Left ventricle myocardium inferior (tissue), 1 donor: ENCODE results near the gene TSPAN9. TPM values are rescaled to one million over a fixed set of nuclear protein-coding genes. Genes with fewer than 3 reads are reported as not detected.

Experiments
- DNase-seq: peaks from one replicate; pipeline ENCODE4 v3.0.0-alpha.2; 2020
- H3K27ac ChIP-seq: fragments of 200-600 bp; replicated peaks from 2 replicates; pipeline ENCODE4 v1.8.0; 2021
- H3K27me3 ChIP-seq: fragments of 200-600 bp; 2 replicates; pipeline ENCODE4 v1.8.0; 2021; ENCODE audit warnings: low read depth
- H3K36me3 ChIP-seq: fragments of 200-600 bp; 2 replicates; pipeline ENCODE4 v1.8.0; 2021
- H3K4me1 ChIP-seq: fragments of 200-600 bp; 2 replicates; pipeline ENCODE4 v1.8.0; 2021
- H3K4me3 ChIP-seq: fragments of 200-600 bp; 2 replicates; pipeline ENCODE4 v1.8.0; 2021; ENCODE audit warnings: mild to moderate bottlenecking, moderate library complexity
- H3K9me3 ChIP-seq: fragments of 200-600 bp; replicated peaks from 2 replicates; pipeline ENCODE4 v1.8.0; 2021
- CTCF ChIP-seq: fragments of 200-600 bp; IDR thresholded peaks from 2 replicates; pipeline ENCODE4 v1.8.0; 2021; ENCODE audit warnings: antibody characterized with exemption, mild to moderate bottlenecking, borderline replicate concordance
- intact Hi-C: fragments of 100-400 bp; cut with micrococcal nuclease; formaldehyde crosslinking; loops from one replicate; pipeline ENCODE4 v1.11.0; 2022
- total RNA-seq: library from RNA; stranded (reverse); fragmentation: NEBNext Ultra II Directional; extraction: Animal tissue kit (Norgen Biotek cat#: 25700); gene quantifications from one replicate; pipeline ENCODE4 v1.2.1, GENCODE V29; 2021
- donor health status: DM: no; HTN: yes; CAD: no; lungs with severe emphysema.

Gene TSPAN9
- total RNA-seq, 1 donor from 2014 or later: 305 TPM

DNA sequence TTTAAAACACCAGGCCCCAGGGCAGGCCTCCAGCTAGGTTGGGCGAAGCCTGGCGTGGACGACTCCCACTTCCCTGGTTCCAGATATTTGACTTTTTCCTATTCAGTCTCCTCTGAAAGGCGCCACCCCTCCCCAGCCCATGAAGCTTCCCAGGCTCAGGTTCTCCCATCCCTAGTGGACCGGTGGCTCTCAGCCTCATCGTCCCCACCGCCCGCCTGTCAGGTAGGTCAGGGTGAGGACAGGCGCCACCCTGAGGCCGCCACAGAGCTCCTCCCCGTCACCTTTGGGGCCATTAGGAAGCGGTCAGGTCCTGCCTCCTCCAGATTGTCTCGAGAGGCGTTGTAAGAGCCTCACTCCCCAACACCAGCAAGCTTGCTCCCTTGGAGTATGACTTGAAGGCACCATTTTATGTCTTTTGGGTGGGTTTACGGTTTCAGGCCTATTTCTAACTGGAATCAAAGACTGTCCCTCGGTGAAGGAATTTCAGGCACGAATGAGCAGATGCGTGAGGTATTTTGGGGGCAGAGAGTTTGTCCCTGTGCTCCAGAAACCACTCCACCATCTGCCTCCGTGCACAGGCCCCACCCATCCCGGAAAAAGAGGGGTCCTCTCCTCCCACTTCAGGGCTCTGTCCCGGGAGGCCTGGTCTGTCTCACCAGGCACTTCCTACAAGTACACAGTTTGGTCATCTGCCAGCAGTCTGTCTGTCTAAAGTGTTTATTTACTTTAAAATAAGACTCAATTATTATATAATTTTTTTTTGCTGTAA is 55.6 kb downstream of the TSPAN9 start:
- Histone ChIP-seq H3K27ac (peak overlapping the region; percentile 87), H3K36me3 (peaks cover 6% of the 10 kb centered on the region), H3K4me1 (peaks cover 88% of the 10 kb centered on the region), H3K27me3 (no peaks in the 10 kb centered on the region), H3K4me3 (no peak overlapping the region), H3K9me3 (no peaks in the 10 kb centered on the region)
- no peak for TF ChIP-seq CTCF
- intact Hi-C loops: no loop called here
- peak; percentile 71 for DNase-seq

DNA sequence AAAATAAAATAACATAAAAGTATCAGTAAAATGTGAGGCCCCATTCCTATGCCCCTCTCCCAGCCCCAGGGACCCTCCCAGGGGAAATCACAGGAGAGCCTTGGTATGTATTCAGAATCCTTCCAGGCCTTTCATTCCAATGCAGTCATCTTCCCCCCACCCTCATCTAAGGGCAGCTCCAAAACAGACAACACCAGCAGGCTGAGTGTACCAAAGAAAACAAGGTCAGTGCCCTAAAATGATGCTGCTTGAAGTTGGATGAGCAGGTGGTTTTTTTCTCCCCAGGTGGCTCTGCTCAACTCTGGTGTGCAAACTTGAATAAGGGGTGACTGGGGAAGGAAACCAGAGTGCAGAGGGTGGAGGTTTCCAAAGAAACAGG is 56.2 kb downstream of the TSPAN9 start:
- intact Hi-C loops: no loop called here

GRCh38 chr12:3134126-3134525 is 56.9 kb downstream of the TSPAN9 start:
- H3K4me3 ChIP-seq: no peak overlapping the region
- no peaks in the 10 kb centered on the region for H3K9me3 ChIP-seq
- no peaks in the 10 kb centered on the region for H3K27me3 ChIP-seq
- H3K4me1 ChIP-seq: peaks cover 100% of the 10 kb centered on the region
- TF ChIP-seq CTCF: no peak
- H3K36me3 ChIP-seq: no peaks in the 10 kb centered on the region
- intact Hi-C loops: no loop called here
- H3K27ac ChIP-seq: peak overlapping the region; percentile 87
- no peak for DNase-seq

More for the DNA sequence above, 56.2 kb downstream of the TSPAN9 start:
- Histone ChIP-seq H3K9me3 (no peaks in the 10 kb centered on the region), H3K4me1 (peaks cover 94% of the 10 kb centered on the region), H3K36me3 (peaks cover 6% of the 10 kb centered on the region), H3K4me3 (no peak overlapping the region), H3K27me3 (no peaks in the 10 kb centered on the region), H3K27ac (peak overlapping the region; percentile 87)
- no peak for TF ChIP-seq CTCF
- no peak for DNase-seq

- intact Hi-C loops: loop anchor here (5.0 kb wide), 1 partner anchor 138 kb away; no protein-coding TSS in a partner anchor
- Histone ChIP-seq H3K4me1 (peaks cover 100% of the 10 kb centered on the region), H3K9me3 (no peaks in the 10 kb centered on the region), H3K27ac (peak overlapping the region; percentile 87), H3K36me3 (no peaks in the 10 kb centered on the region), H3K27me3 (no peaks in the 10 kb centered on the region), H3K4me3 (no peak overlapping the region)
- no peak for TF ChIP-seq CTCF
- no peak for DNase-seq
Observed at GRCh38 chr12:3134526-3135135, 57.5 kb downstream of the TSPAN9 start.

- no peaks in the 10 kb centered on the region for H3K9me3 ChIP-seq
- H3K27ac ChIP-seq: no peak overlapping the region
- H3K27me3 ChIP-seq: no peaks in the 10 kb centered on the region
- DNase-seq: no peak
- H3K4me3 ChIP-seq: no peak overlapping the region
- peak; percentile 86 for TF ChIP-seq CTCF
- H3K36me3 ChIP-seq: no peaks in the 10 kb centered on the region
- intact Hi-C loops: loop anchor here (5.0 kb wide), 1 partner anchor 137 kb away; no protein-coding TSS in a partner anchor
- peaks cover 100% of the 10 kb centered on the region for H3K4me1 ChIP-seq
Observed at GRCh38 chr12:3135522-3136461, 58.6 kb downstream of the TSPAN9 start.
